NCI-H1417 (cell line): ENCODE data around the gene FILIP1.
A peak's percentile ranks its signal among the peaks of the same experiment; 100 is the strongest.

Source experiments
- DNase-seq, 3 experiments: peaks; one replicate each; lab custom pipeline; 2025; lab: John Stamatoyannopoulos, UW

The FILIP1 gene

DNA sequence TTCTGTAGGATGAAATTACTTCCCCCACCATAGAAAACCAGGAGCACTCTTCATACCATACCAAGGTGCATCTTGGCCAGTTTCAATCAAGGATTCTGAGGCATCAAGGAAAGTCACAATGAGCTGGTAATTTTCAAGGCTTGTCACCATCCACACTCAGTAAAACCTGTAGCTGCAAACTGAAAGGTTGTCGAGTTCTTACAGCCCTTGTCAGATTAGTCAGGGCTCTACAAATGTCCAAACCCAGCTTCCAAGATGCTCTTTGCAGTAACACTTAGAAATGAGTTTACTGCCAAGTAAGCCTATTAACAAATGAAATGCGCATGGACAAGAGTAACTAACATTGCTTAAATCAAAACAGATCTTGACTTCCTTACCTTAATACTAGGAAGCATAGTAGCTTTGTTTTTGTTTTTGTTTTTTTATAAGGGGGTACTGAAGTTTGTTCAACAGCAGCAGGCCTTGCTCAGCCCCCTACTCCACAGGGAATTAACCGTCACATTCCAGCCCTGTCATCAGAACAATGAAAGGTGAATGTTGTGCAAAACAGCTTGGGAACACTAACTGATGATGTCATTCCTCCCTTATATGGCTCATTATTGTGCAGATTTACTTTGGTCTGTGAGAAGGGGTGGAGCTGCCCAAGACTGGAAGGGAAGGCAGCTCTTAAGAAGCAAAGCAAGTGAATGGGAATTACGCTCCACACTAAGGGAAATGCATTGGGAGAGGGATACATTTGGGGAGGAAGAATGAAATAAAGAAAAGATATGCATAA is 159.1 kb downstream of the FILIP1 start:
- peak in 2 of 3 experiments; percentile 5 to 25 for DNase-seq

- no peak for DNase-seq
These were observed 159.9 kb downstream of the FILIP1 start for GRCh38 chr6:75333676-75334200.

GRCh38 chr6:75331151-75331550 is 162.4 kb downstream of the FILIP1 start:
- DNase-seq: no peak

DNA sequence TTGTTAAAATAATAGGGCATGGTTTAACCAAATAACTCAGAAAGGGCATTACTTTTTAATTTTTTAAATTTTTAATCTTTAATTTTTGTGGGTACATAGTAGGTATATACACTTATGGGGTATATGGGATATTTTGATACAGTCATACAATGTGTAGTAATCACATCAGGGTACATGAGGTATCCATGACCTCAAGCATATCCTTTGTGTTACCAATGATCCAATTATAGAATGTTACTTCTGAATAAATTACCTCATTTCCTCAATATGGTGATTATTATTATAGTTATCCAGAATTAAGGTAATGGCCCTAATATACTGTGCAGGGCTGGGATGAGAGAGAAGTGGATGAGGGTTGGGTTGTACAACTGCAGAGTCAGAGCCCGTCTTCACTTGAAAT is 163.9 kb downstream of the FILIP1 start:
- no peak for DNase-seq

DNA sequence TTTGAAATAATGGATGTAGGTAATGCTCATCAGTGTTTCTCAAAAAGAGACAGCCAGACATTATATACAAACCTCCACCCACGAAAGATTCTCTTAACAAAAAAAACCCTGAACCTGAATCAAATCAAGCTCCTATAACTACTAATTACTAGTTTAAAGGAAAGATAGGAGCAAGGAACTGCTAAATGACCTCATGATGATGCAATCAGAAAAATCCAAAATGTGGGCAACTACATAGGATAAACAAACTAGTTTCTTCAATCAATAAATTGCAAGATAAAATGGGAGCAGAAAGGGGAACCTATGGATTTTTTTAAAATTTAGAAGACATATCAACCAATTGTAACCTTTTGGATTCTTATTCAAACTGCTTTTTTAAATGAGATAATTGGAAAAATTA is 165.8 kb downstream of the FILIP1 start:
- no peak for DNase-seq

- DNase-seq: peak in 2 of 3 experiments; percentile 3 to 55
These were observed 166.9 kb downstream of the FILIP1 start for GRCh38 chr6:75326557-75327258.

DNA sequence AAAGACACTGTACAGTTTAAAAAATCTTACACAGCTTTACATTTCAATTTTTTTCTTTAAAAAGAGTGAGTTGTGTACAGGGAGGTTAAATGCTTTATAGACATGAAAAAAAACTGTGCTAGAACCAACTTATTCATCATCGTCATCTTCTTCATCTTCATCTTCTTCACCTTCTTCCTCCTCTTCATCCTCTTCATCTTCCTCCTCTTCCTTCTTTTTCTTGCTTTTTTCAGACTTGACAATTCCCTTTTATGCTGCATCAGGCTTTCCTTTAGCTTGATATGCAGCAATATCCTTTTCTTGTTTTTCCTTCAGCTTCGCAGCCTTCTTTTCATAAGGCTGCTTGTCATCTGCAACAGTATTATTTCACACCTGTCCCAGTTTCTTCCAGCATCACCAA is 174.7 kb downstream of the FILIP1 start:
- DNase-seq: no peak

GRCh38 chr6:75317503-75318206 is 175.9 kb downstream of the FILIP1 start:
- no peak for DNase-seq

- DNase-seq: no peak
These were observed 177.6 kb downstream of the FILIP1 start for GRCh38 chr6:75315978-75316377.

GRCh38 chr6:75308250-75308988 is 185.2 kb downstream of the FILIP1 start:
- no peak for DNase-seq

GRCh38 chr6:75307364-75308004 is 186.1 kb downstream of the FILIP1 start:
- no peak for DNase-seq

- no peak for DNase-seq
These were observed 187.5 kb downstream of the FILIP1 start for GRCh38 chr6:75306064-75306463.

DNA sequence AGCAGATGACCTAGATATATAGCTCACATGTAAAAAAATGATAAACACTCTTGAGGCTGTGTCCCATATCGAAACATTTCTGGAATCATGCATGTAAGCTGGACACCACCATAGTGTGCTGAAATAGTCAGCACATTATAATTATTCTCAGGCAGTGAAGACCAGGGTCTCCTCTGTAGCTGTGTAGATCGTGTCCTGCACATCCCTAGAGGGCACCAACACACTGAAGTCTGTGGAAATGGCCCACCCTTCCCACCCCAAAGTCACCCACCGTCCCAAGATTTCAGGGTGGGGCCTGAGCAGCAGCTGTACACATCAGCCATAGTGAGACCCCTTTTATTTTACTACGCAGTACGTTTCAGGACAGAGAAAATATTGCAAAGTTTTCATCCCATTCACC is 188.0 kb downstream of the FILIP1 start:
- DNase-seq: no peak

- no peak for DNase-seq
These were observed 191.3 kb downstream of the FILIP1 start for GRCh38 chr6:75302280-75302679.

DNA sequence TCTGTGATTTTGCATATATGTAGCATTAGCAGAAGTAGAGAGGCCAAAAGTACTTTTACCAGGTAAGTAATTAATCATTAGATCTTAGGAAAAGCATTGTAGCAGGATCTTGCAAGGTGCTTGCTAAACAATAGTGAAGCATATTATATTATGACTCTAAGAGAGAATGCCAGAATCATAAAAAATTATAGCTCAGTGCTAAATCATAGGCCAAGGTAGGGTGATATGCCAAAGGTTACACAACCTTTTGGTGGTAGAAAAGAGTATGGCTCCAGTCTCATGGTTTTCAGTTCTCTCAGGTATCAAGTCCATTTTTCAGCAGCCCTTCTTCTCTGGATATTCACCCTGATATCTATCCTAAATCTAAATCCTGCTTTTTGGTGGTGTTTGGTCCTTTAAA is 192.1 kb downstream of the FILIP1 start:
- no peak for DNase-seq

GRCh38 chr6:75301088-75301487 is 192.5 kb downstream of the FILIP1 start:
- no peak for DNase-seq

DNA sequence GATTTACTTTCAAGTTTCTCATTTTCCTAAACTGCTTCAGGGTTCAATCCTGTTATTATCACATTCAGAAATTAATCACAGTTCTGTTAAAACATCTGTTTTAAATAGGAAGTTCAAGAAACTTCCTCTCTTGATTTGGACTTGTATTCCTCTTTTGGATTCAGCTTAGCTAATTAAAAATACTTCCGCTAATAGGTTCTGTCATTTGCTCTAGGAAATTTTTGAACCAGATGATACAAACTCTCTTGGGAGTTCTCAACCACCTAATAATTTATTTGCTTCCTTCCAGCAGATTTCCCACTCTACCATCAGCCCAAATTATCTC is 193.1 kb downstream of the FILIP1 start:
- no peak for DNase-seq

DNA sequence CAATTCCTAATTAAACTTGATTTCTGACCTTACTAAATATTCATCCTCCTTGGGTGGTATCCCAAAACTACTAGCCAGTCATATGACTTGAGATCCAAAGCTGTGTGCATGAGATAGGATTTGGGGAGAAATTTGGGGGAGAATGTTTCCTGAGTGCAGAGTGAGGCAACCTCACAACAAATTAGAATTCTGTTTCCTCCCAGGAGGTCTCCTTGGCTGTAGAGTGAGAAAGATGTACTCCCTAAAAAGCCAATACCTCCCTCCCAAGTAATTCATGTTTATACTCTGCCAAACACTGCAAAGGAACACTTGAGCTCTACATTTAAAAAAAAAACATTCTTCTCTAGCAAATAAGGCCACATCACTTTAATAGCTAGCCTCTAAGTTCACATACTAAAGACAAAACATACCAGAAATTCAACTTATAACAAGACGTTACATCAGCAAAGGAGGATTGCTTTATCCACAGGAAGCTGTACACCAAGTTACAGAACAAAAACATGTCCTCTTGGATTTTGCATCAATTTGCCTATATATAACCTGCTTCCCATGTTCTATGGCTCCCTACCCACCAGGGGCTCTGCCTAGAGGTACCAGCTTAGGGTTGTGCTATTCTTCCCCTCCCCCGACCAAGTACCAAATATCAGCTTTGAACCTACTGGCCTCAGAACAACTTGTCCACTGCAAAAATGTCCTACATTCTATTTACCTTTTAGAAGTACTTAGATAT is 193.6 kb downstream of the FILIP1 start:
- peak in 1 of 3 experiments; percentile 8 for DNase-seq

DNA sequence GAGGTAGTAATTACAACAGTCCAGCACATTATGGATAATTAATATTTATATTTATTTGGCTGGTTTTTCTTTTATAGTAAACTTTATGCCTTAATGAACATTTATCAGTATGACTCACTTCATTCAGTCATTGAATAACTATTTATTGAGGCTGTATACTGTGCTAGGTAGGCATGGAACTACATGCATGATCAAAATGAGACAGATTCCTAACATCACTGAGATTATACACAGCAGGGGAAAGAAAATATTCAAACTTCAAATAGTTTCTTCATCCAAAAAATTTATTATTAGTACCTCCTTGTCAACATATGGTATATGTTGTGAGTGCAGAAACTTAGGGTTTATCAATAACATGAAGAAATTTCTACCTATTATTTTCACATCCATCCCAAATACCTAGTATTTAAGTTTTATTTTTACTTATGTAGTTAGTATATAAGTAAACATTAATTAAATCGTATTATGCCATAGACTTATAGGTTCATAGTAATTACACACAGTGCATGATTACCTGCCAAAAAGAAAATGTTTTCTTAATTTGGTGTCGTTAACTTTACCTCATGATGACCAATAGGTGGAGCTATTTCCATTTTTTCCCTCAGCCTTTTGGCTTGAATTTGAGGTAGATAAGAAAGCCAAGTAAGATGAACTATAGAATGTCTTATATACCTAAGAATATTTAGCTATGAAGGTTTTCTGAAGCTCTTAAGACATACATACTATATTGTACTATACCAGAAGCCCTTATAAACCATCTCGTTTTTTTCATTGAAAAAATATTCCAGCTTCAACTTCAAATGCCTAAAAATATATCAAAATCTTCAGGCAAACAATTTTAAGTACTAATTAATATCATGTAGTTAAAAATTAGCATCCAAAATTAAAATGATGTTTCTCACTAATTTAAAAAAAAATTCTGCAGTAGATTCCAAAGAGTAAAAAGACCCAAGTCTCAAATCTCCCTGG is 196.5 kb downstream of the FILIP1 start:
- peak in 2 of 3 experiments; percentile 63 to 84 for DNase-seq

GRCh38 chr6:75292555-75292954 is 201.0 kb downstream of the FILIP1 start:
- DNase-seq: no peak
